A673 (cell line): ENCODE measurements around the gene PTCH2.

Source experiments
- CTCF ChIP-seq: fragments of 300-800, 200-600 bp; sonication (generic); conservative IDR thresholded peaks from 2 replicates; pipeline ENCODE4 v1.5.1; 2017; ENCODE audit warnings: low read depth, mild to moderate bottlenecking, antibody characterized with exemption, low read length, moderate library complexity, mixed read lengths
- EZH2 ChIP-seq: fragments of 200-600 bp; sonication (generic); IDR thresholded peaks from 2 replicates; pipeline ENCODE4 v1.6.1; 2017; ENCODE audit warnings: borderline replicate concordance, low read depth, mild to moderate bottlenecking, mixed read lengths, antibody characterized with exemption, low read length; ENCODE audit not compliant: poor library complexity, severe bottlenecking

DNA sequence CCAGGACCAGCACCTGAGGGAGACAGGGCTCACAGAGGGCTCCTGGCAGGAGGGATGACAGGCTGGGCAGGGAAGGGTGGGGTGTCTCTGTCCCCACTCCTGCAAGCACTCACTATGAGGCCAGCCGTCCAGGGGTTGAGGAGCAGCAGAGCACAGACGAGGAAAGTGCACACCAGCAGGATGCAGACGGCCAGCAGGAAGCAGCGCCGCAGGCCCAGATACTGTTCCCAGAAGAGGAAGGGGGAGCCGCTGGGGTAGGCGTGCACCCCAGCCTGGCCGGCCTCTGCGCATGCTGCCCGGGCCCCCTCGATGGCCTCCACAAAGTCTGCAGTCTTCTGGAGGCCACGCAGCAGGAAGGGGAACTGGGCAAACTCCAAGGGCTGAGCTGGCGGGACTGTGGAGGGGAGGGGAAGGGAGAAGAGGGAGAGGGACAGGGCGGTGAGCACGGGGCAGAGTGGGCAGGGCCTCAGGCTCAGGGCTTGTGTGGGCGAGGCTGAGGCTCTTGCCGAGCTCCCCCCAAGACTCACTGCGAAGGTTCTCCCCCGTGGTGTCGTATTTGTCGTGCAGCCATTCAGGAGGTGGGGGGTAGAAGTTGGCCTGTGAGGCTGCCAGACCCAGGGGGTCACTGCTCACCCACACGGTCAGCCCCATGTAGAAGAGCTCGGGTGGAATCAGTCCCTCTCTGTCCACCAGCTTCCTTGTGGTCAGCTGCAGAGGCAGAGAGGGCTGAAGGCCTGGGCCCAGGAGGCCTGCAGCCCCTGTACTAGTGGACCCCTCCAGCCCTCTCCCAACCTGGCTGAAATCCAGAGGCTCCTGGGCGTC, 16.5 kb downstream of the PTCH2 start:
- TF ChIP-seq EZH2 = no peak
- no peak for TF ChIP-seq CTCF
